Right atrium auricular region (tissue), 2 donors: Measurements from ENCODE around the gene GABARAP. TPM values are rescaled to one million over a fixed set of nuclear protein-coding genes. Genes with fewer than 3 reads are reported as not detected.
A peak's percentile ranks its signal among the peaks of the same experiment; 100 is the strongest.

Source experiments
- DNase-seq: peaks from one replicate; pipeline ENCODE4 v3.0.0-alpha.2; 2019; ENCODE audit warnings: low spot score
- H3K27ac ChIP-seq, 2 donors: fragments of 200-600 bp; sonication (generic); 1 replicate in 1 of 2; 2 replicates in 1 of 2; pipeline ENCODE4 v1.5.1; 2016 to 2019
- H3K27me3 ChIP-seq, 2 donors: fragments of 200-600 bp; sonication (generic); one replicate each; pipeline versions ENCODE4 v1.5.1 to v1.6.0; 2017 to 2019
- H3K36me3 ChIP-seq: fragments of 200-600 bp; sonication (generic); one replicate; pipeline ENCODE4 v1.5.1; 2016
- H3K4me1 ChIP-seq, 2 donors: fragments of 200-600 bp; sonication (generic); one replicate each; pipeline versions ENCODE4 v1.5.1 to v1.6.0; 2017 to 2019
- H3K4me3 ChIP-seq, 2 donors: fragments of 200-600 bp; sonication (generic); 1 replicate in 1 of 2; 2 replicates in 1 of 2; pipeline ENCODE4 v1.5.1; 2017 to 2019; ENCODE audit warnings: mild to moderate bottlenecking in 1 of 2, moderate library complexity in 1 of 2
- H3K9me3 ChIP-seq, 2 donors: fragments of 200-600 bp; sonication (generic); one replicate each; pipeline ENCODE4 v1.5.1; 2019
- total RNA-seq, 2 donors: library from RNA; depleted of rRNA; stranded (reverse); fragments of >200 nt; gene quantifications; one replicate each; pipeline ENCODE4 v1.1.0, GENCODE V29; 2016
- TF ChIP-seq, protein P1 (sequence below), 2 donors: fragments of 200-600 bp; sonication (generic); IDR thresholded peaks; one replicate each; pipeline ENCODE4 v1.5.1; 2019; ENCODE audit warnings: antibody characterized with exemption in 2 of 2

The GABARAP gene
- total RNA-seq, 2 donors from 2014 or later: 226 to 469 TPM

DNA sequence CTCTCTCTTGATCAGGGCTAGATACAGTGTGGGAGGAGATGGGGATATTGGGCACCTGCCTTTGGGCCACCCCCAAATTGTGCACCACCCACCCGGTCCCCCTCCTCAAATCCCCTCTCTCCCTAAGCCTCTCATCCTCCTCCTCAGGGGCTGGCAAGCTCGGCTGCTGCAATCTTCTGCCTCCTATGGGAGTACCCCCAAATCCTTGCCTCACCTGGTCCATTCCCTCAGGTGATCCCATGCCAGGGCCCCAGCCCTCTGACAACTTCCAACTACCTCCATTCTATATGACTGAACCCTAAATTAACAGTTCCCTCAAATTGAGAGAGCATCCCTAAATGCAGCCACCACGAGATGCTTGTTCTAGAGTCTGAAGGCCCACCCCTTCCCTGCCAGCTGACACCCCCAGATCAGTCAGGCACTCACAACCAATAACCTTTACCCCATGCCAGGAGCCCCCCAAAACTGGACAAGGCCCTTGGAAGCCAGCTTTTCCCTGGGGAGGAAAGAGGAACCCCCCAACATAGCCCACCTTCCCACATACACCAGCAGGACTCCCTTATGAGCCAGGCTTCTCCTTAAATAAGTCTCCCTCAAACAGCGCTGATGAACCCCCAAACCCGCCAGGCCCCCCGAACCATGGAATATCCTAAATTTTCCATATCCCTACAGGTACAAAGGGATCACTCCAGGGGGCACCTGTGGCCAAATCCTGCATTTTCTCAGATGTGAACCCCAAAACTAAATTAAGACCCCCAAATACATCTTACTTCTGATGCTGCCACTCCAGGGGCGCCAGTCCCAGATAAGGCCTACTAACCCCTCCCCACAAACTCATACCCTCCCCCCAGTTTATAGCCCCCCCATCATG, 25.8 kb downstream of the GABARAP start:
- peak overlapping the region; percentile 78 to 97 for H3K27ac ChIP-seq
- no peak for DNase-seq
- peaks cover 6% of the 10 kb centered on the region for H3K36me3 ChIP-seq
- TF ChIP-seq, protein P1, sequence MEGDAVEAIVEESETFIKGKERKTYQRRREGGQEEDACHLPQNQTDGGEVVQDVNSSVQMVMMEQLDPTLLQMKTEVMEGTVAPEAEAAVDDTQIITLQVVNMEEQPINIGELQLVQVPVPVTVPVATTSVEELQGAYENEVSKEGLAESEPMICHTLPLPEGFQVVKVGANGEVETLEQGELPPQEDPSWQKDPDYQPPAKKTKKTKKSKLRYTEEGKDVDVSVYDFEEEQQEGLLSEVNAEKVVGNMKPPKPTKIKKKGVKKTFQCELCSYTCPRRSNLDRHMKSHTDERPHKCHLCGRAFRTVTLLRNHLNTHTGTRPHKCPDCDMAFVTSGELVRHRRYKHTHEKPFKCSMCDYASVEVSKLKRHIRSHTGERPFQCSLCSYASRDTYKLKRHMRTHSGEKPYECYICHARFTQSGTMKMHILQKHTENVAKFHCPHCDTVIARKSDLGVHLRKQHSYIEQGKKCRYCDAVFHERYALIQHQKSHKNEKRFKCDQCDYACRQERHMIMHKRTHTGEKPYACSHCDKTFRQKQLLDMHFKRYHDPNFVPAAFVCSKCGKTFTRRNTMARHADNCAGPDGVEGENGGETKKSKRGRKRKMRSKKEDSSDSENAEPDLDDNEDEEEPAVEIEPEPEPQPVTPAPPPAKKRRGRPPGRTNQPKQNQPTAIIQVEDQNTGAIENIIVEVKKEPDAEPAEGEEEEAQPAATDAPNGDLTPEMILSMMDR (IDR thresholded peaks at IDR 0.05): no peak
- H3K27me3 ChIP-seq: no peaks in the 10 kb centered on the region
- peak overlapping the region; percentile 47 to 60 for H3K4me3 ChIP-seq
- H3K4me1 ChIP-seq: peaks cover 0 to 73% of the 10 kb centered on the region in 2 donors
- H3K9me3 ChIP-seq: no peaks in the 10 kb centered on the region

DNA sequence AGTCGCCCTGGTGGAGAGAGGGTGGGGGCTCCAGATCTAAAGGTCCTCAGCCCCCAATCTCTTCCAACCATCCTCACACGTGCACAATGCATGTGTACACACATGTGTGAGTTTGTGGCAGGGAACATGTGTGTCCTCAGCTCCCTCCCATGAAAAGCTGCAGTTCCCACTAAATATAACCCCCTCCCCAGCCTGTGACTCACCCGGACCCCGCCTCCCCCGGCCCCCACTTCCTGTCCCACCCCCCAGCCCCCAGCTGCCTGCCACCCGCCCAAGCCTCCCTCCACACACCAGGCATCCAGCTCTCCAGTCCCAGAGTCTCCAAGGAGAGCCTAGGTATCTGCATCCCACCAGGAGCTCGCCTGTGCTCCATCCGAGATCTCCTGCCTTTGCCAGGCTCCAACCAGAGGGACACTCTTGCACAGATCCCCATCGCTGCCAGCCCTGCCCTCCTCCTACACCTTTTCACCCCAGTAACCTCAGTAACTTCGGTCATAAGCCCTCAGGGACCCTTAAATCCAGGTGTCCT, 26.5 kb downstream of the GABARAP start:
- H3K4me3 ChIP-seq: peak overlapping the region in 1 of 2 donors; percentile 60
- H3K27ac ChIP-seq: peak overlapping the region; percentile 78 to 97
- H3K36me3 ChIP-seq: no peaks in the 10 kb centered on the region
- H3K9me3 ChIP-seq: no peaks in the 10 kb centered on the region
- TF ChIP-seq, protein P1 (IDR thresholded peaks at IDR 0.05): no peak
- no peaks in the 10 kb centered on the region for H3K27me3 ChIP-seq
- peaks cover 0 to 69% of the 10 kb centered on the region in 2 donors for H3K4me1 ChIP-seq
- no peak for DNase-seq

DNA sequence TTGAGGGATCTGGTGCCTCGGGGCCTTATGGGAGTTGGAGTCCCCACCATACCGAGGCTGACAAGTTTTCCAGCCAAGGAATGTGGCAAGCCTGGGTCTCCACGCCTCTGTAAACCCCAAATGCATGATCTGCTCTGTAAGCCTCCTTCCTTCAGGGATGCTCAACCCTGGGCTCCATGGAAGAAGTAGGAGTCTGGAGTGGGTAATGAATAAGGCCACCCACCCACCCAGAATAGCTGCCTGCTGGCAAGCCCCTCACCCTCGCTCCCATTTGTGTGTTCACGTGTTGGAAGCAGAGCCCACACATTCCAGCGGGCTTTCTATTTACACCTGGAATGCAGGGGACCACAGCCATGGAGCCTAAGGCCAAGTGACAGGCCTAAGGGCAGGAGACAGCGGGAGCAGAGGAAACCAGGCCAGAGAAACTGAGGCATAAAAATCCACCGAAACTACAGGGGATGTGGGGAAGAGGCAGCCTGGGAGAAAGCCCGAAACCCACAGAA, 27.1 kb downstream of the GABARAP start:
- H3K27ac ChIP-seq: peak overlapping the region; percentile 78 to 97
- peak overlapping the region; percentile 49 to 61 for H3K4me3 ChIP-seq
- H3K27me3 ChIP-seq: no peaks in the 10 kb centered on the region
- H3K36me3 ChIP-seq: no peaks in the 10 kb centered on the region
- peaks cover 0 to 64% of the 10 kb centered on the region in 2 donors for H3K4me1 ChIP-seq
- TF ChIP-seq, protein P1 (IDR thresholded peaks at IDR 0.05): peak in 1 of 2 donors; percentile 6
- H3K9me3 ChIP-seq: no peaks in the 10 kb centered on the region
- DNase-seq: no peak

DNA sequence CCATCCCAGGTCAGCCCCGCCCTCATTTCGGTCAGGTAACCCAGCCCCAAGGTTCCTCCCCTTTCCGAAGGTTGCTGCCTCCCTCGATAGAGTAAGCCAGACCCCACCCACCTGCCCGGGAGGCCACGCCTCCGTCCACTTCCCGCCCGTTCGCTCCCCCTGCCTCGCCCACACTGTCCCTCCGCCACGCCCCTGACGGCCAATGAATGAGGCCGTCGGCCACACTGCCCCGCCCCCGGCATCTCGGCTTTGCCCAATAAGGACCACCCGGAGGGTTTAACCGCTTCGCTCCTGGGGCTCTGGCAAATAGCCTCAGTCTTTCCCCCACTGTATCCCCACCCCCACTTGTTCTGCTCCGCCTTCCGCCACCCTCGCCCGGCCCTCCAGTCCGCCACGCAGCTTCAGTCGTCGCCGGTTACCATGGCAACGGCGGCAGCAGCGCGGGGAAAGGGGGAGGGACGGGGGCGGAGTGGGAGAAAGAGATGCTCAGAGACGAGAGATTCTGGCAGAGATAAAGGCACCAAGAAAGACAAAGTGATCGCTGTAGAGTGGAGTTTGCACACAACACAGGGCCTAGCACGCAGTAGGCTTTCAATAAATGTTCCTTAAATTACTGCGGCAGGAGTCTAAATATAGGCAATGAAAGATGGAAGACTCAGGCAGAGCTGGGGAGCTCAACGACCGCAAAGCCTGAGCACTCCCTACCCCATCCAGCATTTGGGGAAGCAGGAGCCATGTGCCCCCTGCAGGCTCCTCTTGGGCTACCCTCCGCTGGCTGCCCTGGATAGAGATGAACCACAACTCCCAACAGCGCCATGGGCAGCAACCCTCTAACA, 27.7 kb downstream of the GABARAP start:
- Histone ChIP-seq H3K9me3 (no peaks in the 10 kb centered on the region), H3K36me3 (no peaks in the 10 kb centered on the region), H3K4me1 (peaks cover 0 to 63% of the 10 kb centered on the region in 2 donors), H3K4me3 (peak overlapping the region; percentile 49 to 61), H3K27ac (peak overlapping the region; percentile 78 to 97), H3K27me3 (no peaks in the 10 kb centered on the region)
- TF ChIP-seq, protein P1 (IDR thresholded peaks at IDR 0.05): peak; percentile 21 to 50
- DNase-seq: peak; percentile 98

DNA sequence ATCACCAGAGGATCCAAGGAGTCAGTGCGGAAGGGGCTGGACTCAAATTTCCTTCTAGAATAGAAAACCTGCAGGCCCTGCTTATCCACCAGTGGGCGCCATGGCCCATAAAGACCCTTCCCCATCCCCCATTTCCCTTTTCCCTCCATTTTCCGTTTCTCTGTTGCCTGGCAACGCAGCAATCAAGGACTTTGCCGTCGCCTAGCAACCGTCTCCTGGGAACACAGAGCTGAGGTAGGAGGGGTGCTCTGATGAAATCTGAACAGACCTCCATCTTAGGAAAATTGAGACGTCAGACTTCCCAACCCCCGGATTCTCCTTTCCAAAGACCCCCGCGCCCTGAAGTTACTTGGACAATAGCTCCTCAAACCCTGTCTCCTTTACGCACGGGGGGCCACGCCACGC, 28.4 kb downstream of the GABARAP start:
- DNase-seq: peak; percentile 77
- peak overlapping the region; percentile 49 to 61 for H3K4me3 ChIP-seq
- TF ChIP-seq, protein P1 (IDR thresholded peaks at IDR 0.05): peak in 1 of 2 donors; percentile 26
- no peaks in the 10 kb centered on the region for H3K9me3 ChIP-seq
- no peaks in the 10 kb centered on the region for H3K36me3 ChIP-seq
- peak overlapping the region in 1 of 2 donors; percentile 78 for H3K27ac ChIP-seq
- no peaks in the 10 kb centered on the region for H3K27me3 ChIP-seq
- H3K4me1 ChIP-seq: peaks cover 0 to 57% of the 10 kb centered on the region in 2 donors
